ENCODE data around the gene WIPF3.

The WIPF3 gene

DNA sequence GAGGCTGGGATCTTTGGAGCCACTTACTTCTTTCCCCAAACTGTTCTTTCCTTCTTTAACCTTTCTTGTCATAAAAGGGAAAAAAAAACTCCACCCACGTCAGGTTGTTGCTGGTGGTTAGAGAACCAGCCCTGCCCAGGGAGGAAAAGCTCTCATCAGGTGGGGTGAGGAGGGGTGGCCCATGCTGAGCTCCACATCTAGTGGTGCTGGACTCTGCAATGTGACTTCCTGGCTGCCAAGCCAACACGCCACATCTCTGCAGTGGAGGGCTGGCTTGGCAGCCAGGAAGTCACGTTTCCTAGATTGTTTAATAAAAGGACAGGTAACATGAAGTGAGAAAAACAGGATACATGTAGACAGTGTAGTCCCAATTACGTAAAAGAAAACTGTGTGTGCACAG lies 37.4 kb downstream of the WIPF3 start:
- TF ChIP-seq, protein P1, sequence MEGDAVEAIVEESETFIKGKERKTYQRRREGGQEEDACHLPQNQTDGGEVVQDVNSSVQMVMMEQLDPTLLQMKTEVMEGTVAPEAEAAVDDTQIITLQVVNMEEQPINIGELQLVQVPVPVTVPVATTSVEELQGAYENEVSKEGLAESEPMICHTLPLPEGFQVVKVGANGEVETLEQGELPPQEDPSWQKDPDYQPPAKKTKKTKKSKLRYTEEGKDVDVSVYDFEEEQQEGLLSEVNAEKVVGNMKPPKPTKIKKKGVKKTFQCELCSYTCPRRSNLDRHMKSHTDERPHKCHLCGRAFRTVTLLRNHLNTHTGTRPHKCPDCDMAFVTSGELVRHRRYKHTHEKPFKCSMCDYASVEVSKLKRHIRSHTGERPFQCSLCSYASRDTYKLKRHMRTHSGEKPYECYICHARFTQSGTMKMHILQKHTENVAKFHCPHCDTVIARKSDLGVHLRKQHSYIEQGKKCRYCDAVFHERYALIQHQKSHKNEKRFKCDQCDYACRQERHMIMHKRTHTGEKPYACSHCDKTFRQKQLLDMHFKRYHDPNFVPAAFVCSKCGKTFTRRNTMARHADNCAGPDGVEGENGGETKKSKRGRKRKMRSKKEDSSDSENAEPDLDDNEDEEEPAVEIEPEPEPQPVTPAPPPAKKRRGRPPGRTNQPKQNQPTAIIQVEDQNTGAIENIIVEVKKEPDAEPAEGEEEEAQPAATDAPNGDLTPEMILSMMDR (IDR thresholded peaks at IDR 0.05; ENCODE audit: low read length, missing control alignments): no peak
- H3K4me3 ChIP-seq (replicated peaks; ENCODE audit: low read depth, low read length): no peak overlapping the region
- DNase-seq (ENCODE audit: low read depth): no peak

- TF ChIP-seq, protein P1 (IDR thresholded peaks at IDR 0.05; ENCODE audit: low read length, missing control alignments): no peak
- DNase-seq (ENCODE audit: low read depth): no peak
Observed at GRCh38 chr7:29844559-29844958, 38.3 kb downstream of the WIPF3 start.

GRCh38 chr7:29847496-29847895 lies 41.2 kb downstream of the WIPF3 start:
- TF ChIP-seq, protein P1 (IDR thresholded peaks at IDR 0.05; ENCODE audit: low read length, missing control alignments): no peak
- H3K4me3 ChIP-seq (replicated peaks; ENCODE audit: low read depth, low read length): no peak overlapping the region
- DNase-seq (ENCODE audit: low read depth): no peak

More at GRCh38 chr7:29844559-29844958, 38.3 kb downstream of the WIPF3 start:
- no peak overlapping the region for H3K4me3 ChIP-seq (replicated peaks; ENCODE audit: low read depth, low read length)

GRCh38 chr7:29847916-29848315 lies 41.6 kb downstream of the WIPF3 start:
- TF ChIP-seq, protein P1 (IDR thresholded peaks at IDR 0.05; ENCODE audit: low read length, missing control alignments): no peak
- no peak overlapping the region for H3K4me3 ChIP-seq (replicated peaks; ENCODE audit: low read depth, low read length)
- DNase-seq (ENCODE audit: low read depth): no peak

- DNase-seq (ENCODE audit: low read depth): no peak
- H3K4me3 ChIP-seq (replicated peaks; ENCODE audit: low read depth, low read length): no peak overlapping the region
- TF ChIP-seq, protein P1 (IDR thresholded peaks at IDR 0.05; ENCODE audit: low read length, missing control alignments): no peak
Observed at GRCh38 chr7:29848941-29849340, 42.6 kb downstream of the WIPF3 start.

- TF ChIP-seq, protein P1 (IDR thresholded peaks at IDR 0.05; ENCODE audit: low read length, missing control alignments): no peak
- DNase-seq (ENCODE audit: low read depth): no peak
- H3K4me3 ChIP-seq (replicated peaks; ENCODE audit: low read depth, low read length): no peak overlapping the region
Observed at GRCh38 chr7:29851487-29851886, 45.2 kb downstream of the WIPF3 start.

- TF ChIP-seq, protein P1 (IDR thresholded peaks at IDR 0.05; ENCODE audit: low read length, missing control alignments): no peak
- H3K4me3 ChIP-seq (replicated peaks; ENCODE audit: low read depth, low read length): no peak overlapping the region
- DNase-seq (ENCODE audit: low read depth): no peak
Observed at GRCh38 chr7:29852457-29852856, 46.1 kb downstream of the WIPF3 start.
